Ishikawa (cell line): ENCODE results near the gene SMCR8.

Experiments
- CEBPB ChIP-seq: IDR thresholded peaks from 2 replicates; pipeline ENCODE4 v1.6.1; 2012
- CREB1 ChIP-seq: IDR thresholded peaks from 2 replicates; pipeline ENCODE4 v1.6.1; 2012; ENCODE audit warnings: low read depth
- EP300 ChIP-seq: IDR thresholded peaks from 2 replicates; pipeline ENCODE4 v1.6.1; 2012; ENCODE audit warnings: borderline replicate concordance
- FOXM1 ChIP-seq: IDR thresholded peaks from 2 replicates; pipeline ENCODE4 v1.6.1; 2012; ENCODE audit warnings: low read depth, borderline replicate concordance
- TAF1 ChIP-seq: IDR thresholded peaks from 2 replicates; pipeline ENCODE4 v1.6.1; 2012; ENCODE audit warnings: low read depth, mild to moderate bottlenecking
- TCF12 ChIP-seq: IDR thresholded peaks from 2 replicates; pipeline ENCODE4 v1.6.1; 2012; ENCODE audit warnings: low read depth
- YY1 ChIP-seq: IDR thresholded peaks from 2 replicates; pipeline ENCODE4 v1.6.1; 2012; ENCODE audit warnings: low read depth

DNA sequence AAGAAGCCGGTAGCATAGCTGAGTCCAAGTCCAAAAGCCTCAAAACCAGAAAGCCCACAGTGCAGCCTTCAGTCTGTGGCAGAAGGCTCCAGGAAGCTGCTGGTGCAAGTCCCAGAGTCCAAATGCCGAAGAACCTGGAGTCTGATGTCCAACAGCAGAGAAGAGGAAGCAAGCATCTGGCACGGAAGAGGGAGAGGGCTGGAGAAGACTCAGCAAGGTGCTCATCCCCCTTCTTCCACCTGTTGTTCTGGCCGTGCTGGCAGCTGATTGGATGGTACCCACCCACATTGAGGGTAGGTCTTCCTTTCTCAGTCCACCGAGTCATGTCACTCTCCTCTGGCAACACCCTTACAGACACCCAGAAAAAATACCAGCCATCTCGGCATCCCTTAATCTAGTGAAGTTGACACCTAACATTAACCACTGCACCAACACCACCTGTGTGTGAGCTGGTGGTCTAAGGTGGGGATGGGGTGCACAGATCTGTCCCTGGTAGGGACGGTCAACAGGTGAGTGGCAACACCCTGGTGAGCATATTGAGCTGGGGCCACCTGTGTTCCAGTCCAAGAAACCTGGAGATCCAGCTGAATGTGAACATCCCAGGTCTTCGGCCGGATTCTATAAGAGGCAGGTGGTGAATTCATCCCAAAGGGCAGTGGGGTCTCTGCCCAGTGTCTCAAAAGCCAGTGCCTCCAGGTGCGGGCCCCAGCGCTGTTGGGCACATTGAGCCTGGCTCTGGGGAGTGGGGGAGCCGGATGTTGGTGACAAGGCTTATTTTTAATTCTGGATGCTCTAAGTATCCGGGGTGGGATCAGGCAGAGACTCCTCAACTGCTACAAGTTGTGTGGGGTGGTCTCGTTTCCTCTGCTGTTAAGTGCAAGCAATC, 44.8 kb upstream of the SMCR8 start:
- no peak for TF ChIP-seq TCF12
- TF ChIP-seq FOXM1, result no peak
- TF ChIP-seq CEBPB, result no peak
- no peak for TF ChIP-seq CREB1
- TF ChIP-seq YY1, result no peak
- no peak for TF ChIP-seq EP300
- TF ChIP-seq TAF1, result no peak
